Muscle layer of duodenum (tissue), 2 donors: ENCODE results near the gene STX10.
"Not testable (repeated sequence)": the region's sequence is repeated elsewhere in the genome, so short reads cannot be mapped to it uniquely, and the experiment has no call there.

Experiments used
- H3K27ac ChIP-seq: one replicate; pipeline ENCODE4 v1.7.0; 2013; ENCODE audit warnings: mild to moderate bottlenecking, low read length
- H3K27me3 ChIP-seq: one replicate; pipeline ENCODE4 v1.7.0; 2013; ENCODE audit warnings: low read depth, mild to moderate bottlenecking, control low read depth, low read length
- H3K36me3 ChIP-seq, 2 donors: one replicate each; pipeline ENCODE4 v1.7.0; 2013; ENCODE audit warnings: low read length in 2 of 2, control low read depth in 1 of 2, mild to moderate bottlenecking in 1 of 2; ENCODE audit not compliant: insufficient read depth in 2 of 2, control insufficient read depth in 1 of 2
- H3K4me1 ChIP-seq, 2 donors: one replicate each; pipeline ENCODE4 v1.7.0; 2013; ENCODE audit warnings: low read length in 2 of 2, mild to moderate bottlenecking in 2 of 2, control low read depth in 1 of 2, moderate library complexity in 1 of 2; ENCODE audit not compliant: insufficient read depth in 2 of 2, control insufficient read depth in 1 of 2
- H3K4me3 ChIP-seq, 2 donors: one replicate each; pipeline ENCODE4 v1.7.0; 2013; ENCODE audit warnings: low read length in 2 of 2, low read depth in 1 of 2, mild to moderate bottlenecking in 1 of 2
- H3K9me3 ChIP-seq, 2 donors: one replicate each; pipeline ENCODE4 v1.7.0; 2013; ENCODE audit warnings: low read length in 2 of 2, control low read depth in 1 of 2, mild to moderate bottlenecking in 1 of 2; ENCODE audit not compliant: control insufficient read depth in 1 of 2
- donor health status: healthy.

STX10 gene

GRCh38 chr19:13152356-13152973 is 2.3 kb upstream of the STX10 start:
- H3K36me3 ChIP-seq = peaks cover 0 to 8% of the 10 kb centered on the region in 2 donors
- peaks cover 0 to 19% of the 10 kb centered on the region in 2 donors for H3K4me1 ChIP-seq
- peak overlapping the region; percentile 99 for H3K27ac ChIP-seq
- H3K27me3 ChIP-seq = no peaks in the 10 kb centered on the region
- peak overlapping the region; percentile 82 to 97 for H3K4me3 ChIP-seq
- H3K9me3 ChIP-seq = no peaks in the 10 kb centered on the region

DNA sequence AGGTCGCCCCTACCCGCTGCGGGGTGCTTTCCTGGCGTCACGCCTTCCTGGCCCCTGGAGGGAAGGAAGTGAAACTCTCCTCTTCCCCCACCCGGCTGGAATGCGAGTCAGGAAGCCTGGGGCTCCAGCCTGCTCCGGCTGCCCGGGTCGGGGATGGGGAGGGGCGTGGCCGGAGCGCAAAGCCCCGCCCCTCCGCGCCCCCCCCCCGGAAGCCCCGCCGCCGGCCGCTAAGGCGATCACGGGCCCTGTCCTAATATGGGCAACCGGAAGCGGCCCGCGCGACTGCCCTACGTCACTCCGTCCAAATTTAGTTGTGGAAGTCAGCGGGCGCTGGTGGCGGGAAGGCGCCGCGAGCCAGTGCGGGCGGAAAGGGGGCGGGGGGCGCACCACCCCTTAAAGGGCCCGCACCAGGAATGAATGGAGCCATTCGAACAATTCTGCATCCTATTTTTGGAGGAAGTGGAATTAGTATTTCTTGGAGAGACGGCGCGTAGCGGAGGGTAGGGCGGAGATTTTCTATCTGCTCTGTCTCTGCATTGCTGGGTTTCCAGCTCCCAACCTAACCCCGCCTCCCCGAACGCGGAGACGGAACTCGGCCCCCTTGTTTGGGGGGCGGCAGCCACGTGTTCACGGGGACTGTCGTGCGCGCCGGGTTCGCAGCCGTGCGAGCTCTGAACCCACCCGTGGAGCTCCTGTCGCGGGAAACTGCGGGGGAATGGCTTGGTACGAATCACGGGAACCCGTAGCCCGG is 1.6 kb upstream of the STX10 start:
- H3K9me3 ChIP-seq = no peaks in the 10 kb centered on the region
- H3K27ac ChIP-seq = peak overlapping the region; percentile 100
- H3K36me3 ChIP-seq = peaks cover 0 to 8% of the 10 kb centered on the region in 2 donors
- no peaks in the 10 kb centered on the region for H3K27me3 ChIP-seq
- H3K4me1 ChIP-seq = peaks cover 0 to 19% of the 10 kb centered on the region in 2 donors
- peak overlapping the region; percentile 82 to 97 for H3K4me3 ChIP-seq

- Histone ChIP-seq H3K9me3 (no peaks in the 10 kb centered on the region), H3K36me3 (peaks cover 0 to 8% of the 10 kb centered on the region in 2 donors), H3K4me3 (peak overlapping the region; percentile 82 to 97), H3K4me1 (peaks cover 0 to 16% of the 10 kb centered on the region in 2 donors), H3K27me3 (no peaks in the 10 kb centered on the region), H3K27ac (peak overlapping the region; percentile 100)
Observed at GRCh38 chr19:13150931-13151604, 893 bp upstream of the STX10 start.

GRCh38 chr19:13149628-13150186 is 468 bp downstream of the STX10 start:
- peaks cover 0 to 16% of the 10 kb centered on the region in 2 donors for H3K36me3 ChIP-seq
- H3K4me1 ChIP-seq = peaks cover 0 to 9% of the 10 kb centered on the region in 2 donors
- H3K27ac ChIP-seq = peak overlapping the region; percentile 100
- H3K27me3 ChIP-seq = no peaks in the 10 kb centered on the region
- H3K4me3 ChIP-seq = peak overlapping the region; percentile 82 to 97
- H3K9me3 ChIP-seq = no peaks in the 10 kb centered on the region

- H3K4me3 ChIP-seq = peak overlapping the region; percentile 82 to 97
- H3K27ac ChIP-seq, H3K9me3 ChIP-seq, H3K4me1 ChIP-seq, H3K27me3 ChIP-seq: not testable (repeated sequence)
- peaks cover 5 to 21% of the 10 kb centered on the region in 2 donors for H3K36me3 ChIP-seq
Observed at GRCh38 chr19:13149173-13149627, 975 bp downstream of the STX10 start.

DNA sequence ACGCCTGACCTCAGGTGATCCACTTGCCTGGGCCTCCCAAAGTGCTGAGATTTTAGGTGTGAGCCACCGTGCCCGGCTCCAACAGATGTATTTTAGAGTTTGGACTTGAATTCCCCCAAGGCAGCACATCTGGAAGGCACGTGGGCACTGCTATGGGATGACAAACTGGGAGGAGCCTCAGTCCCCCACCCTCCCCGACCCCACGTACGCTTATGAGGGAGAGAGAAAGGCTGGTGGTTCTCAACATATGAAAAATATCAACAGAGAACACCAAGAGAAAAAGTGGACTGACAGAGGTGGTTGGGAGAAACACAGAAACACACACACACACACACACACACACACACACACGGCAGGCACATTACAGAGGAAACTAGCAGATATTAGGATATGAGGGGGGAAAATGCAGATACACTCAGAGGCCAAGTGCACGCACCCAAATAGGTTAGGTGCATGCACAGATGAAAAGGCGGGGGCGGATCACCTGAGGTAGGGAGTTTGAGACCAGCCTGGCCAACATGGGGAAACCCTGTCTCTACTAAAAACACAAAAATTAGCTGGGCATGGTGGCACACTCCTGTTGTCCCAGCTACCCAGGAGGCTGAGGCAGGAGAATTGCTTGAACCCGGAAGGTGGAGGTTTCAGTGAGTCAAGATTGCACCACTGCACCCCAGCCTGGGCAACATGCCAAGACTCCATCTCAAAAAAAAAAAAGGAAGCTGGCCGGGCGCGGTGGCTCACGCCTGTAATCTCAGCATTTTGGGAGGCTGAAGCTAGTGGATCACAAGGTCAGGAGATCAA is 3.2 kb downstream of the STX10 start:
- Histone ChIP-seq H3K4me3 (no peak overlapping the region), H3K27ac (no peak overlapping the region)

DNA sequence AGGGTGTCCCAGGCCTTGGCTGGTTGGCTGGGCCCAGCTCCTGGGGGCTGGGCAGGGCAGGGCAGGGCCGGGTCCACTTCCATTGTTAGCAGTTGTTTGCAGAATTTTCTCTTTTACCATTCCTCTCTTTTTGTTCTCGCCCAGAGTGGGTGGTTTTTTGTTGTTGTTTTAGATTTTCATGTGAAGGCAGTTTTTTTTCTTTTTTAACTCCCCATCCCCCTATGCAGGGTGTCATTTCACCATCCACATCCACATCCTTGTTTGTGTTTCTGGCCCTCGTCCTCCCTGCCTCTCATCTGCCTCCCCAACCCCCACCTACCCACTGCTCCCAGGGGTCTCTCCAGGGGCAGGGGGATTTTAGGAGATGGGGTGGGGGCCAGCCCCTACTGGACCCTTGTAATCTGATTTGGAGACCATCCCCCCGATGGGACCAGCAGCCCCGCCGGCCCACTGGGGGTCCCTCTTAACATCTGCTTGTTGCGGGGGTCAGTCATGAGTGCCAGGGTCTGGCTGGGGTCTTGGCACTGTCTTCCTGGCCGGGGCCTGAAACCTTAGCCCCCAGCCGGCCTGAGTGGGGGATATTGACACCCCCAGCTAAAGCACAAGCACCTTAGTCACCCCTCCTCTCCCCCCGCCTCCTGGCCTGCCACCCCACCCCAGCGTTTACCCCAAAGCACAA is 10.4 kb downstream of the STX10 start:
- no peak overlapping the region for H3K4me3 ChIP-seq
- no peaks in the 10 kb centered on the region for H3K9me3 ChIP-seq
- peaks cover 7 to 50% of the 10 kb centered on the region in 2 donors for H3K36me3 ChIP-seq
- no peaks in the 10 kb centered on the region for H3K4me1 ChIP-seq
- no peaks in the 10 kb centered on the region for H3K27me3 ChIP-seq
- H3K27ac ChIP-seq = no peak overlapping the region

More for the DNA sequence above, 3.2 kb downstream of the STX10 start:
- no peaks in the 10 kb centered on the region for H3K27me3 ChIP-seq
- H3K4me1 ChIP-seq = peaks cover 0 to 9% of the 10 kb centered on the region in 2 donors
- H3K9me3 ChIP-seq = no peaks in the 10 kb centered on the region
- H3K36me3 ChIP-seq = peaks cover 7 to 23% of the 10 kb centered on the region in 2 donors

DNA sequence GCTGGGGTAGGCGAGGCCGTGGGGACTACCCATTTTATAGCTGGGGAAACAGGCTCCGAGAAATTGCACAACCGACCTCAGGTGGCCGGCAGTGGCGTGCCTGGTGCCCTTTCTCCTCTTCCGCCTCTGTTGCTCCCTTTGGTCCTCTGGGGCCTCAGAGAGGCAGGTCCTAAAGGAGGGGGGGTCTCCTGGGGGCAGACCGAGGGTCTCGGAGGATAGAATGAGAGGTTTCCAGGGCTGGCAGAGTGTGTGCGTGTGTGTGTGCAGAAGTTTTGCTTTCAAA is 11.3 kb downstream of the STX10 start:
- Histone ChIP-seq H3K4me1 (no peaks in the 10 kb centered on the region), H3K36me3 (peaks cover 0 to 41% of the 10 kb centered on the region in 2 donors), H3K9me3 (no peaks in the 10 kb centered on the region), H3K27me3 (no peaks in the 10 kb centered on the region), H3K27ac (no peak overlapping the region), H3K4me3 (no peak overlapping the region)

GRCh38 chr19:13138171-13138915 is 11.8 kb downstream of the STX10 start:
- H3K4me3 ChIP-seq = no peak overlapping the region
- no peak overlapping the region for H3K27ac ChIP-seq
- no peaks in the 10 kb centered on the region for H3K4me1 ChIP-seq
- no peaks in the 10 kb centered on the region for H3K27me3 ChIP-seq
- no peaks in the 10 kb centered on the region for H3K9me3 ChIP-seq
- H3K36me3 ChIP-seq = peaks cover 0 to 39% of the 10 kb centered on the region in 2 donors

- H3K27me3 ChIP-seq = no peaks in the 10 kb centered on the region
- no peak overlapping the region for H3K27ac ChIP-seq
- no peak overlapping the region for H3K4me3 ChIP-seq
- H3K9me3 ChIP-seq = no peaks in the 10 kb centered on the region
- no peaks in the 10 kb centered on the region for H3K4me1 ChIP-seq
- H3K36me3 ChIP-seq = peaks cover 0 to 39% of the 10 kb centered on the region in 2 donors
Observed at GRCh38 chr19:13137290-13137794, 12.8 kb downstream of the STX10 start.
